Measurements from ENCODE around the gene TKTL1. TPM values are rescaled to one million over a fixed set of nuclear protein-coding genes. Genes with fewer than 3 reads are reported as not detected.

TKTL1 gene
- polyA plus RNA-seq, 1 donor from 2014 or later, result 0.14 TPM

GRCh38 chrX:154349979-154350378, 54.4 kb downstream of the TKTL1 start:
- H3K9ac ChIP-seq (ENCODE audit: low read length), result no peak overlapping the region
- H3K4me2 ChIP-seq (ENCODE audit: low read length), result no peak overlapping the region
- TF ChIP-seq MXI1 (conservative IDR thresholded peaks at IDR 0.05; ENCODE audit: poor library complexity, severe bottlenecking) (no peak), SMC3 (conservative IDR thresholded peaks at IDR 0.05; ENCODE audit: poor library complexity) (no peak), TAF1 (IDR thresholded peaks at IDR 0.05; ENCODE audit: low read depth) (no peak), POLR2AphosphoS5 (IDR thresholded peaks at IDR 0.05) (no peak), REST (IDR thresholded peaks at IDR 0.05; ENCODE audit: borderline replicate concordance) (no peak)
- TF ChIP-seq, protein P1, sequence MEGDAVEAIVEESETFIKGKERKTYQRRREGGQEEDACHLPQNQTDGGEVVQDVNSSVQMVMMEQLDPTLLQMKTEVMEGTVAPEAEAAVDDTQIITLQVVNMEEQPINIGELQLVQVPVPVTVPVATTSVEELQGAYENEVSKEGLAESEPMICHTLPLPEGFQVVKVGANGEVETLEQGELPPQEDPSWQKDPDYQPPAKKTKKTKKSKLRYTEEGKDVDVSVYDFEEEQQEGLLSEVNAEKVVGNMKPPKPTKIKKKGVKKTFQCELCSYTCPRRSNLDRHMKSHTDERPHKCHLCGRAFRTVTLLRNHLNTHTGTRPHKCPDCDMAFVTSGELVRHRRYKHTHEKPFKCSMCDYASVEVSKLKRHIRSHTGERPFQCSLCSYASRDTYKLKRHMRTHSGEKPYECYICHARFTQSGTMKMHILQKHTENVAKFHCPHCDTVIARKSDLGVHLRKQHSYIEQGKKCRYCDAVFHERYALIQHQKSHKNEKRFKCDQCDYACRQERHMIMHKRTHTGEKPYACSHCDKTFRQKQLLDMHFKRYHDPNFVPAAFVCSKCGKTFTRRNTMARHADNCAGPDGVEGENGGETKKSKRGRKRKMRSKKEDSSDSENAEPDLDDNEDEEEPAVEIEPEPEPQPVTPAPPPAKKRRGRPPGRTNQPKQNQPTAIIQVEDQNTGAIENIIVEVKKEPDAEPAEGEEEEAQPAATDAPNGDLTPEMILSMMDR (IDR thresholded peaks at IDR 0.05; ENCODE audit: poor library complexity, severe bottlenecking), result no peak
- no peaks in the 10 kb centered on the region for H3F3A ChIP-seq (ENCODE audit: insufficient read depth, low read length, poor library complexity, severe bottlenecking)
- H3K79me2 ChIP-seq (replicated peaks; ENCODE audit: insufficient read depth, low read length), result no peaks in the 10 kb centered on the region
- no peaks in the 10 kb centered on the region for H4K20me1 ChIP-seq (ENCODE audit: insufficient read depth)
- no peaks in the 10 kb centered on the region for H3K27me3 ChIP-seq (ENCODE audit: insufficient read depth, low read depth, low read length)
- H3K36me3 ChIP-seq (ENCODE audit: insufficient read depth, low read length), result no peaks in the 10 kb centered on the region
- H3K4me3 ChIP-seq (ENCODE audit: low read length), result no peak overlapping the region
- no peaks in the 10 kb centered on the region for H3K9me2 ChIP-seq (ENCODE audit: insufficient read depth, low read length)
- no peaks in the 10 kb centered on the region for H3K9me3 ChIP-seq (ENCODE audit: low read length)
- no peak overlapping the region for H2AFZ ChIP-seq (ENCODE audit: low read depth, low read length)
- H3K27ac ChIP-seq (ENCODE audit: low read length), result no peak overlapping the region

- Histone ChIP-seq H3K36me3 (ENCODE audit: insufficient read depth, low read length) (no peaks in the 10 kb centered on the region), H3K9me3 (ENCODE audit: low read length) (no peaks in the 10 kb centered on the region), H3K9ac (ENCODE audit: low read length) (no peak overlapping the region), H3K4me2 (ENCODE audit: low read length) (no peak overlapping the region), H3K79me2 (replicated peaks; ENCODE audit: insufficient read depth, low read length) (no peaks in the 10 kb centered on the region), H3K27ac (ENCODE audit: low read length) (no peak overlapping the region), H4K20me1 (ENCODE audit: insufficient read depth) (no peaks in the 10 kb centered on the region), H3K4me3 (ENCODE audit: low read length) (no peak overlapping the region), H2AFZ (ENCODE audit: low read depth, low read length) (no peak overlapping the region), H3F3A (ENCODE audit: insufficient read depth, low read length, poor library complexity, severe bottlenecking) (no peaks in the 10 kb centered on the region), H3K9me2 (ENCODE audit: insufficient read depth, low read length) (no peaks in the 10 kb centered on the region), H3K27me3 (ENCODE audit: insufficient read depth, low read depth, low read length) (no peaks in the 10 kb centered on the region)
- no peak for TF ChIP-seq MXI1 (conservative IDR thresholded peaks at IDR 0.05; ENCODE audit: poor library complexity, severe bottlenecking)
- no peak for TF ChIP-seq SMC3 (conservative IDR thresholded peaks at IDR 0.05; ENCODE audit: poor library complexity)
- no peak for TF ChIP-seq TAF1 (IDR thresholded peaks at IDR 0.05; ENCODE audit: low read depth)
- no peak for TF ChIP-seq POLR2AphosphoS5 (IDR thresholded peaks at IDR 0.05)
- TF ChIP-seq, protein P1 (IDR thresholded peaks at IDR 0.05; ENCODE audit: poor library complexity, severe bottlenecking), result no peak
- TF ChIP-seq EZH2 (IDR thresholded peaks at IDR 0.05; ENCODE audit: borderline replicate concordance, insufficient read depth, low read length, poor library complexity, severe bottlenecking), result no peak
- TF ChIP-seq REST (IDR thresholded peaks at IDR 0.05; ENCODE audit: borderline replicate concordance), result no peak
- no peak for TF ChIP-seq RAD21 (conservative IDR thresholded peaks at IDR 0.05)
- no peak for TF ChIP-seq EP300 (conservative IDR thresholded peaks at IDR 0.05; ENCODE audit: poor library complexity, severe bottlenecking)
Observed at GRCh38 chrX:154350429-154351182, 55.0 kb downstream of the TKTL1 start.

Measured in neural cell (in vitro differentiated cells).